OCI-LY1 (cell line): Measurements from ENCODE around the gene BMP6.

ENCODE experiments used
- H2AFZ ChIP-seq: fragments of 200-600 bp; sonication (generic), shearing (Covaris generic); 2 replicates; pipeline ENCODE4 v1.6.0; 2014; ENCODE audit warnings: antibody characterized with exemption, mild to moderate bottlenecking, low read length
- H3F3A ChIP-seq: fragments of 200-600 bp; sonication (generic), shearing (Covaris generic); 2 replicates; pipeline ENCODE4 v1.6.0; 2014; ENCODE audit warnings: mild to moderate bottlenecking, antibody characterized with exemption, low read length, moderate library complexity; ENCODE audit not compliant: insufficient read depth
- H3K27ac ChIP-seq: fragments of 200-600 bp; sonication (generic); 2 replicates; pipeline ENCODE4 v1.5.1; 2014; ENCODE audit warnings: low read length, mixed run types, mild to moderate bottlenecking, low read depth; ENCODE audit not compliant: poor library complexity, severe bottlenecking
- H3K27me3 ChIP-seq: fragments of 200-600 bp; sonication (generic); 2 replicates; pipeline ENCODE4 v1.6.0; 2014; ENCODE audit warnings: antibody characterized with exemption, mild to moderate bottlenecking, low read length, moderate library complexity; ENCODE audit not compliant: insufficient read depth
- H3K36me3 ChIP-seq: fragments of 200-600 bp; sonication (generic); 2 replicates; pipeline ENCODE4 v1.6.1; 2014; ENCODE audit warnings: mild to moderate bottlenecking, antibody characterized with exemption, low read length, moderate library complexity, mixed read lengths; ENCODE audit not compliant: insufficient read depth
- H3K4me1 ChIP-seq: fragments of 200-600 bp; sonication (generic); 2 replicates; pipeline ENCODE4 v1.5.1; 2014; ENCODE audit warnings: mild to moderate bottlenecking, low read length, moderate library complexity; ENCODE audit not compliant: insufficient read depth, severe bottlenecking
- H3K4me2 ChIP-seq: fragments of 200-600 bp; sonication (generic), shearing (Covaris generic); 2 replicates; pipeline ENCODE4 v1.6.1; 2014; ENCODE audit warnings: low read length
- H3K4me3 ChIP-seq: fragments of 200-600 bp; sonication (generic); 2 replicates; pipeline ENCODE4 v1.5.1; 2014; ENCODE audit warnings: low read length, low read depth, mild to moderate bottlenecking, mixed read lengths; ENCODE audit not compliant: poor library complexity, severe bottlenecking
- H3K79me2 ChIP-seq: fragments of 200-600 bp; shearing (Covaris generic); 2 replicates; pipeline ENCODE4 v1.6.1; 2016; ENCODE audit warnings: mixed run types, low read length, mixed read lengths; ENCODE audit not compliant: insufficient read depth
- H3K9ac ChIP-seq: fragments of 200-600 bp; sonication (generic), shearing (Covaris generic); 2 replicates; pipeline ENCODE4 v1.6.1; 2014; ENCODE audit warnings: mild to moderate bottlenecking, low read length, mixed read lengths
- H3K9me2 ChIP-seq: fragments of 200-600 bp; sonication (generic), shearing (Covaris generic); 2 replicates; pipeline ENCODE4 v1.6.1; 2014; ENCODE audit warnings: low read depth, mild to moderate bottlenecking, low read length, mixed read lengths
- H3K9me3 ChIP-seq: fragments of 200-600 bp; shearing (Covaris generic); 2 replicates; pipeline ENCODE4 v1.6.1; 2014; ENCODE audit warnings: low read length, mixed read lengths
- H4K20me1 ChIP-seq: fragments of 200-600 bp; sonication (generic), shearing (Covaris generic); 2 replicates; pipeline ENCODE4 v1.6.0; 2016; ENCODE audit warnings: mild to moderate bottlenecking, low read length; ENCODE audit not compliant: insufficient read depth
- EZH2 ChIP-seq: fragments of 200-600 bp; sonication (generic), shearing (Covaris generic); IDR thresholded peaks from 2 replicates; pipeline ENCODE4 v1.8.0; 2017; ENCODE audit warnings: borderline replicate concordance, mixed run types, mild to moderate bottlenecking, antibody characterized with exemption, low read length, moderate library complexity, mixed read lengths
- TF ChIP-seq, protein P1 (sequence below): fragments of 200-600 bp; sonication (generic), shearing (Covaris generic); IDR thresholded peaks from 2 replicates; pipeline ENCODE4 v1.5.1; 2017; ENCODE audit warnings: mild to moderate bottlenecking, antibody characterized with exemption, low read length, moderate library complexity, mixed read lengths

Gene BMP6

DNA sequence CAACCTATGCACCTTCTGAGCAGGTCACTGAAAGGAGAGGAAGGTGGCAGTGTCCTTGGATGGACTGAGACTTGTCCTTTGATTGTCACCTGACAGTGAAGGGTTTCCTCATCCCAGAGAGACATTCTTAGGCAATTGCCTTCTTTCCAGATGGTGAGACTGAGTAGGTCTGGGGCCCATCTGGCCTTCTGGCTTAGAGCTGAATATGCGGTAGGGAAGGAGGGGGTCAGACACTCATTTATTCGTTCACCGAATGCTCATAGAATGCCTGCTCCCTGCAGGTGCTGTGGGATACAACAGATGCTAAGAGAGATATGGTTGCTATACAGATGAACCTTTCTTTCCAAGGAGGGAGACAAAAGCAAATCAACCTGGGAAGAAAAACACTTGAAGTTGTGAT, 76.8 kb downstream of the BMP6 start:
- no peak overlapping the region for H3K4me2 ChIP-seq
- no peak overlapping the region for H3K4me3 ChIP-seq
- H3K9me3 ChIP-seq = no peaks in the 10 kb centered on the region
- no peaks in the 10 kb centered on the region for H3K4me1 ChIP-seq
- H3K27ac ChIP-seq = no peak overlapping the region
- no peaks in the 10 kb centered on the region for H3K9me2 ChIP-seq
- H3K79me2 ChIP-seq = no peaks in the 10 kb centered on the region
- H2AFZ ChIP-seq = no peak overlapping the region
- no peaks in the 10 kb centered on the region for H3K36me3 ChIP-seq
- TF ChIP-seq, protein P1, sequence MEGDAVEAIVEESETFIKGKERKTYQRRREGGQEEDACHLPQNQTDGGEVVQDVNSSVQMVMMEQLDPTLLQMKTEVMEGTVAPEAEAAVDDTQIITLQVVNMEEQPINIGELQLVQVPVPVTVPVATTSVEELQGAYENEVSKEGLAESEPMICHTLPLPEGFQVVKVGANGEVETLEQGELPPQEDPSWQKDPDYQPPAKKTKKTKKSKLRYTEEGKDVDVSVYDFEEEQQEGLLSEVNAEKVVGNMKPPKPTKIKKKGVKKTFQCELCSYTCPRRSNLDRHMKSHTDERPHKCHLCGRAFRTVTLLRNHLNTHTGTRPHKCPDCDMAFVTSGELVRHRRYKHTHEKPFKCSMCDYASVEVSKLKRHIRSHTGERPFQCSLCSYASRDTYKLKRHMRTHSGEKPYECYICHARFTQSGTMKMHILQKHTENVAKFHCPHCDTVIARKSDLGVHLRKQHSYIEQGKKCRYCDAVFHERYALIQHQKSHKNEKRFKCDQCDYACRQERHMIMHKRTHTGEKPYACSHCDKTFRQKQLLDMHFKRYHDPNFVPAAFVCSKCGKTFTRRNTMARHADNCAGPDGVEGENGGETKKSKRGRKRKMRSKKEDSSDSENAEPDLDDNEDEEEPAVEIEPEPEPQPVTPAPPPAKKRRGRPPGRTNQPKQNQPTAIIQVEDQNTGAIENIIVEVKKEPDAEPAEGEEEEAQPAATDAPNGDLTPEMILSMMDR = no peak
- TF ChIP-seq EZH2 = no peak
- no peaks in the 10 kb centered on the region for H3F3A ChIP-seq
- H4K20me1 ChIP-seq = no peaks in the 10 kb centered on the region
- no peaks in the 10 kb centered on the region for H3K27me3 ChIP-seq
- H3K9ac ChIP-seq = no peak overlapping the region

DNA sequence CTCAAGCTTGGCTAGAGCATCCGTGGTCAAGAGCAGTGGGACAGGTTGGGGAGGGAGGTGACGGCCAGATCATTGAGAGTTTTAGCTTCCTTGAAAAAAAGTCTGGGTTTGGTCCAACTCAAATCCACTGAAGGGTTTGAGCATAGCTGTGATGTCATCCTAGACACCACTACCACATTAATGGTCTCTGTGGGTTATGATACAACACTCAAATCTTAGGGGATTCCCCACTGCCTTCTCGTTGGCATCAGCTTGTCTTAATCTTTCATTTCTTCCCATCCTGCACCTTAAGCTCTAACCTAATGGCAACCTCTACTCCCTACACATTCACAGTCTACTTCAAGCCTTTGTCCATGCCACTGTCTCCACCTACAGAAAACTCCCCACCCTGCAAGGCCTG, 77.3 kb downstream of the BMP6 start:
- Histone ChIP-seq H3K4me3 (no peak overlapping the region), H3F3A (no peaks in the 10 kb centered on the region), H3K27me3 (no peaks in the 10 kb centered on the region)

DNA sequence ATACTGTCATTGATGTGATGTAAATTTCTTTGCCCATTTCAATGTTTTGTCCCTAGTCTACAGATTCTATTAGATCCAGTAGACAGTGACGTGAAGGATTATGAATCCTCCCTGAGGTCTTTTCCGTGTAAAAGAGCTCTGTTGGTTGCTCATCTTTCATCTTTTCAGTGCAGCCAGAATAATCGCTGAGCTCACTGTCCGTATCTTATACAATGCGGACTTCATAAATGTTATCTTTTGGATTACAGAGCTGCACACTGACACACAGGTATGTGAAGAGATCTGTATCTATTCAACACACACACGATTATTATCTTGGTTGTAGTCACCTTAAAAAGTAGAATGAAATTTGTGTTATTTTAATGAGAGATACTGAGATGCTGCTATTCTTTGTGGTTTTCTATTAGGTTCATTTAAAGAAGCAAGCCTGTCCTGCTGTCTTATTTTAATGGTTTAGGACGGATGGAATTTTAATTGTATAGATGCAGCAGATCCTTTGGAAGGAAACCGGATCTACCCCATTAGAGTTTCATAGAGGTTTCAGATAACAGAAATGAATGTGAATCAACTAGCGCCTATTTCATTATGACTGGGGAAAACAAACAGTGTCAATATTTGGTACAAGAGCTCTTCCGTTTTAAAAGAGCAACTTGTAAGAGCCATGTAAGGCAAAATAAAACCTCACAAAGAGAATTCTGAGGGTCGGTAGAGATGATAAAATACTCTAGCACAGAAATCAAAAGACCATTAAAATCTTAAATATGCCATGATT, 79.4 kb downstream of the BMP6 start:
- Histone ChIP-seq H4K20me1 (no peaks in the 10 kb centered on the region), H3K36me3 (no peaks in the 10 kb centered on the region), H3K9me3 (no peaks in the 10 kb centered on the region), H3K4me2 (no peak overlapping the region), H3K9me2 (no peaks in the 10 kb centered on the region), H3K79me2 (no peaks in the 10 kb centered on the region), H3K4me1 (no peaks in the 10 kb centered on the region), H3K9ac (no peak overlapping the region), H3F3A (no peaks in the 10 kb centered on the region), H3K27ac (no peak overlapping the region), H2AFZ (no peak overlapping the region), H3K4me3 (no peak overlapping the region), H3K27me3 (no peaks in the 10 kb centered on the region)
- TF ChIP-seq, protein P1 = no peak
- no peak for TF ChIP-seq EZH2

More for the DNA sequence above, 77.3 kb downstream of the BMP6 start:
- no peaks in the 10 kb centered on the region for H3K9me3 ChIP-seq
- H3K9me2 ChIP-seq = no peaks in the 10 kb centered on the region
- no peak overlapping the region for H3K9ac ChIP-seq
- no peaks in the 10 kb centered on the region for H3K79me2 ChIP-seq
- no peaks in the 10 kb centered on the region for H3K36me3 ChIP-seq
- H3K4me2 ChIP-seq = no peak overlapping the region
- H4K20me1 ChIP-seq = no peaks in the 10 kb centered on the region
- H3K27ac ChIP-seq = no peak overlapping the region
- TF ChIP-seq, protein P1 = no peak
- TF ChIP-seq EZH2 = no peak
- no peaks in the 10 kb centered on the region for H3K4me1 ChIP-seq
- H2AFZ ChIP-seq = no peak overlapping the region
